ENCODE data around the gene CDH7. TPM values are rescaled to one million over a fixed set of nuclear protein-coding genes. Genes with fewer than 3 reads are reported as not detected.

Gene CDH7
- polyA plus RNA-seq, 1 experiment: not detected

- DNase-seq (ENCODE audit: low read depth, low spot score): no peak
- POLR2A ChIA-PET: no interaction called here
- Histone ChIP-seq H3K9me3 (ENCODE audit: control insufficient read depth, insufficient read depth, low read length) (peaks cover 17% of the 10 kb centered on the region), H3K27me3 (ENCODE audit: control insufficient read depth, insufficient read depth, low read length) (no peaks in the 10 kb centered on the region), H3K27ac (ENCODE audit: low read depth, low read length) (no peak overlapping the region), H3K4me3 (ENCODE audit: low read depth, low read length) (no peak overlapping the region)
- TF ChIP-seq CTCF (IDR thresholded peaks at IDR 0.05; ENCODE audit: low read depth, low read length): no peak
- CTCF ChIA-PET: no interaction called here
Measured at GRCh38 chr18:65748321-65748720, 2.5 kb upstream of the CDH7 start.

GRCh38 chr18:65749841-65750240 is 971 bp upstream of the CDH7 start:
- no peak overlapping the region for H3K27ac ChIP-seq (ENCODE audit: low read depth, low read length)
- peaks cover 20% of the 10 kb centered on the region for H3K9me3 ChIP-seq (ENCODE audit: control insufficient read depth, insufficient read depth, low read length)
- no peak for DNase-seq (ENCODE audit: low read depth, low spot score)
- ChIA-PET POLR2A (no interaction called here), CTCF (no interaction called here)
- H3K4me3 ChIP-seq (ENCODE audit: low read depth, low read length): no peak overlapping the region
- no peak for TF ChIP-seq CTCF (IDR thresholded peaks at IDR 0.05; ENCODE audit: low read depth, low read length)
- no peaks in the 10 kb centered on the region for H3K27me3 ChIP-seq (ENCODE audit: control insufficient read depth, insufficient read depth, low read length)

- ChIA-PET POLR2A (no interaction called here), CTCF (no interaction called here)
- no peak for TF ChIP-seq CTCF (IDR thresholded peaks at IDR 0.05; ENCODE audit: low read depth, low read length)
- no peaks in the 10 kb centered on the region for H3K27me3 ChIP-seq (ENCODE audit: control insufficient read depth, insufficient read depth, low read length)
- no peak for DNase-seq (ENCODE audit: low read depth, low spot score)
- H3K4me3 ChIP-seq (ENCODE audit: low read depth, low read length): no peak overlapping the region
- H3K27ac ChIP-seq (ENCODE audit: low read depth, low read length): no peak overlapping the region
- H3K9me3 ChIP-seq (ENCODE audit: control insufficient read depth, insufficient read depth, low read length): peaks cover 16% of the 10 kb centered on the region
Measured at GRCh38 chr18:65751155-65752085, 608 bp downstream of the CDH7 start.

GRCh38 chr18:65752625-65753325 is 2.0 kb downstream of the CDH7 start:
- Histone ChIP-seq H3K27ac (ENCODE audit: low read depth, low read length) (no peak overlapping the region), H3K4me3 (ENCODE audit: low read depth, low read length) (no peak overlapping the region), H3K27me3 (ENCODE audit: control insufficient read depth, insufficient read depth, low read length) (no peaks in the 10 kb centered on the region), H3K9me3 (ENCODE audit: control insufficient read depth, insufficient read depth, low read length) (peaks cover 16% of the 10 kb centered on the region)
- DNase-seq (ENCODE audit: low read depth, low spot score): no peak
- no peak for TF ChIP-seq CTCF (IDR thresholded peaks at IDR 0.05; ENCODE audit: low read depth, low read length)
- ChIA-PET POLR2A (no interaction called here), CTCF (no interaction called here)

GRCh38 chr18:65753520-65753919 is 2.7 kb downstream of the CDH7 start:
- Histone ChIP-seq H3K27ac (ENCODE audit: low read depth, low read length) (no peak overlapping the region), H3K9me3 (ENCODE audit: control insufficient read depth, insufficient read depth, low read length) (peaks cover 16% of the 10 kb centered on the region), H3K27me3 (ENCODE audit: control insufficient read depth, insufficient read depth, low read length) (no peaks in the 10 kb centered on the region), H3K4me3 (ENCODE audit: low read depth, low read length) (no peak overlapping the region)
- TF ChIP-seq CTCF (IDR thresholded peaks at IDR 0.05; ENCODE audit: low read depth, low read length): no peak
- no peak for DNase-seq (ENCODE audit: low read depth, low spot score)
- POLR2A ChIA-PET: no interaction called here
- CTCF ChIA-PET: no interaction called here

Data from AG04450 (cell line).